ENCODE results near the gene PLCXD1.
A peak's percentile ranks its signal among the peaks of the same experiment; 100 is the strongest.
"Not testable (repeated sequence)": the region's sequence is repeated elsewhere in the genome, so short reads cannot be mapped to it uniquely, and the experiment has no call there.

PLCXD1 gene, protein sequence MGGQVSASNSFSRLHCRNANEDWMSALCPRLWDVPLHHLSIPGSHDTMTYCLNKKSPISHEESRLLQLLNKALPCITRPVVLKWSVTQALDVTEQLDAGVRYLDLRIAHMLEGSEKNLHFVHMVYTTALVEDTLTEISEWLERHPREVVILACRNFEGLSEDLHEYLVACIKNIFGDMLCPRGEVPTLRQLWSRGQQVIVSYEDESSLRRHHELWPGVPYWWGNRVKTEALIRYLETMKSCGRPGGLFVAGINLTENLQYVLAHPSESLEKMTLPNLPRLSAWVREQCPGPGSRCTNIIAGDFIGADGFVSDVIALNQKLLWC
- long read RNA-seq, full-length matches to known transcripts: 22 of 76 reads
- long read RNA-seq, partial matches to known transcripts: 11 of 76 reads
- long read RNA-seq, other reads (novel, unspliced or antisense): 43 of 76 reads

DNA sequence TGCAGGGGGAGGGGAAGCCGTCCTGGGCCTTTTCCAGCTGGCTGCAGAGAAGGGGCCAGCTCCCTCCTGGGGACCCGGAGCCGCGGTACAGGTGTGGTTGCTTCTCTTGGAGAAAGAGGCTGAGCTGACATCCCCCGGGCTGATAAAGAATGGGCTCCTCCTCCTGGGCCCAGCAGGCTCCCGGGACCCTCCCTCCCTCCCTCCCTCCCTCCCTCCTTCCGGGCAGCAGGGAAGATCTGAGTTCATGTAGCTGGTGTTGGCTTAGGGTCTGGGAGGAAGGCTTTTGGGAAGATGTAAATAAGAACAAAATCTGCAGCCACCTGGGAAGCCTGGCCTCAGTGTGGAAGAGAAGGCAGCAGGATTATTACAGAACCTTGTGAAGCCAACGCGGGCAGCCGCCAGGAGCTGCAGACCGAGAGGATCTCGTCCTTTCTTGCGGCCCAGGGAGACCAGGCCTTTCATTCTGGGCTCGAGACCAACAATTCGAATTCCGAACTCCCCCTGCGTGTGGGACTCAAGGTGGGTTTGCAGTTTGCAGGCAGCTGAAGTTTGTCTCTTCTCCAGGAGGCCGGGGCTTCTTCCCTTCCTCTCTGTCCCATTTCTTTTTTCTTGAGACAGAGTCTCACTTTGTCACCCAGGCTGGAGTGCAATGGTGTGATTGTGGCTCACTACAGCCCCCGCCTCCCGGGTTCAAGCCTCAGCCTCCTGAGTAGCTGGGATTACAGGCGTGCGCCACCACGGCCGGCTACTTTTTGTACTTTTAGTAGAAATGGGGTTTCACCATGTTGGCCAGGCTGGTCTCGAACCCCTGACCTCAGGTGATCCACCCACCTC is at the start of gene PLCXD1:
PLCXD1 (plus strand) TSS at position 216 of the 834 bp plus-strand sequence. CDS start 2,807 bp downstream, outside the sequence.
- Histone ChIP-seq H3K27me3 (ENCODE audit: insufficient read depth, poor library complexity, severe bottlenecking) (no peaks in the 10 kb centered on the region), H3K4me3 (replicated peaks; ENCODE audit: insufficient read depth, low read length) (no peak within 1 kb of the TSS), H3K27ac (replicated peaks) (peak within 1 kb of the TSS; percentile 82)
- peak in 1 of 2 experiments; percentile 35 for DNase-seq (ENCODE audit: low read depth in 1 of 2, low spot score in 1 of 2)
- TF ChIP-seq, protein P1, sequence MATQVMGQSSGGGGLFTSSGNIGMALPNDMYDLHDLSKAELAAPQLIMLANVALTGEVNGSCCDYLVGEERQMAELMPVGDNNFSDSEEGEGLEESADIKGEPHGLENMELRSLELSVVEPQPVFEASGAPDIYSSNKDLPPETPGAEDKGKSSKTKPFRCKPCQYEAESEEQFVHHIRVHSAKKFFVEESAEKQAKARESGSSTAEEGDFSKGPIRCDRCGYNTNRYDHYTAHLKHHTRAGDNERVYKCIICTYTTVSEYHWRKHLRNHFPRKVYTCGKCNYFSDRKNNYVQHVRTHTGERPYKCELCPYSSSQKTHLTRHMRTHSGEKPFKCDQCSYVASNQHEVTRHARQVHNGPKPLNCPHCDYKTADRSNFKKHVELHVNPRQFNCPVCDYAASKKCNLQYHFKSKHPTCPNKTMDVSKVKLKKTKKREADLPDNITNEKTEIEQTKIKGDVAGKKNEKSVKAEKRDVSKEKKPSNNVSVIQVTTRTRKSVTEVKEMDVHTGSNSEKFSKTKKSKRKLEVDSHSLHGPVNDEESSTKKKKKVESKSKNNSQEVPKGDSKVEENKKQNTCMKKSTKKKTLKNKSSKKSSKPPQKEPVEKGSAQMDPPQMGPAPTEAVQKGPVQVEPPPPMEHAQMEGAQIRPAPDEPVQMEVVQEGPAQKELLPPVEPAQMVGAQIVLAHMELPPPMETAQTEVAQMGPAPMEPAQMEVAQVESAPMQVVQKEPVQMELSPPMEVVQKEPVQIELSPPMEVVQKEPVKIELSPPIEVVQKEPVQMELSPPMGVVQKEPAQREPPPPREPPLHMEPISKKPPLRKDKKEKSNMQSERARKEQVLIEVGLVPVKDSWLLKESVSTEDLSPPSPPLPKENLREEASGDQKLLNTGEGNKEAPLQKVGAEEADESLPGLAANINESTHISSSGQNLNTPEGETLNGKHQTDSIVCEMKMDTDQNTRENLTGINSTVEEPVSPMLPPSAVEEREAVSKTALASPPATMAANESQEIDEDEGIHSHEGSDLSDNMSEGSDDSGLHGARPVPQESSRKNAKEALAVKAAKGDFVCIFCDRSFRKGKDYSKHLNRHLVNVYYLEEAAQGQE (IDR thresholded peaks at IDR 0.05; ENCODE audit: insufficient replicate concordance, low read depth): no peak
- TF ChIP-seq SPI1 (IDR thresholded peaks at IDR 0.05; ENCODE audit: borderline replicate concordance, low read depth) (no peak), GABPA (IDR thresholded peaks at IDR 0.05; ENCODE audit: low read depth) (no peak), POLR2AphosphoS5 (IDR thresholded peaks at IDR 0.05; ENCODE audit: low read depth) (no peak)
- TF ChIP-seq, protein P2, sequence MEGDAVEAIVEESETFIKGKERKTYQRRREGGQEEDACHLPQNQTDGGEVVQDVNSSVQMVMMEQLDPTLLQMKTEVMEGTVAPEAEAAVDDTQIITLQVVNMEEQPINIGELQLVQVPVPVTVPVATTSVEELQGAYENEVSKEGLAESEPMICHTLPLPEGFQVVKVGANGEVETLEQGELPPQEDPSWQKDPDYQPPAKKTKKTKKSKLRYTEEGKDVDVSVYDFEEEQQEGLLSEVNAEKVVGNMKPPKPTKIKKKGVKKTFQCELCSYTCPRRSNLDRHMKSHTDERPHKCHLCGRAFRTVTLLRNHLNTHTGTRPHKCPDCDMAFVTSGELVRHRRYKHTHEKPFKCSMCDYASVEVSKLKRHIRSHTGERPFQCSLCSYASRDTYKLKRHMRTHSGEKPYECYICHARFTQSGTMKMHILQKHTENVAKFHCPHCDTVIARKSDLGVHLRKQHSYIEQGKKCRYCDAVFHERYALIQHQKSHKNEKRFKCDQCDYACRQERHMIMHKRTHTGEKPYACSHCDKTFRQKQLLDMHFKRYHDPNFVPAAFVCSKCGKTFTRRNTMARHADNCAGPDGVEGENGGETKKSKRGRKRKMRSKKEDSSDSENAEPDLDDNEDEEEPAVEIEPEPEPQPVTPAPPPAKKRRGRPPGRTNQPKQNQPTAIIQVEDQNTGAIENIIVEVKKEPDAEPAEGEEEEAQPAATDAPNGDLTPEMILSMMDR (IDR thresholded peaks at IDR 0.05; ENCODE audit: insufficient read depth, low read length): no peak

DNA sequence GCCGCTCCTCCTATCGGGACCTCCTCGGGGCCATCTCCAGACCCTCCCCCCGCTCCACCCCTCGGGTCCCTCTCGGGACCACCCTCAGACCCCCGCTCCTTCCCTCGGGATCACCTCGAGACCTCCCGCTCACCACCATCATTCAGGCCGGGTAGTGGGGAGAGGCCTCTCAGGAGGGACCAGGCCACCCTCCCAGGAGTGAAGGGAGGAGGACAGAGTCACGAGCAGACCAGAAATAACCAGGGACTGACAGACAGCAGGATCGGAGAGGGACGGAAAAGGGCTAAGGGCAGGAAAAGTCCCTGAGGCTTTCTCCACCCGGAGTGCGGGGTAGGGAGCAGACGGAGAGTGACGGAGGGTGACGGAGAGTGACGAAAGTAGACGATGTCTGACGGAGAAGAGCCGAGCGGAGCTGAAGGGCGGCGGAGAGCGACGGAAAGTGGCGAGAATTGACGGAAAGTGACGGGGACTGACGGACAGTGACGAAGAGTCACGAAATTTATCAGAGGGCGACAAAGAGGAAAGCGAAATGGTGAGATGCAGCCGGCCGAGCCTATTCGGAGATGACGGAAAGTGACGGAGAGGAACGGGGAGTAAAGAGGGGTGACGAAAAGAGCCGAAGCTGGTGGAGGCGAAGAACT is 49.4 kb upstream of the PLCXD1 start:
- not testable (repeated sequence) for DNase-seq (ENCODE audit: low read depth in 1 of 2, low spot score in 1 of 2); H3K4me3 ChIP-seq (replicated peaks; ENCODE audit: insufficient read depth, low read length); H3K27ac ChIP-seq (replicated peaks); H3K27me3 ChIP-seq (ENCODE audit: insufficient read depth, poor library complexity, severe bottlenecking)

DNA sequence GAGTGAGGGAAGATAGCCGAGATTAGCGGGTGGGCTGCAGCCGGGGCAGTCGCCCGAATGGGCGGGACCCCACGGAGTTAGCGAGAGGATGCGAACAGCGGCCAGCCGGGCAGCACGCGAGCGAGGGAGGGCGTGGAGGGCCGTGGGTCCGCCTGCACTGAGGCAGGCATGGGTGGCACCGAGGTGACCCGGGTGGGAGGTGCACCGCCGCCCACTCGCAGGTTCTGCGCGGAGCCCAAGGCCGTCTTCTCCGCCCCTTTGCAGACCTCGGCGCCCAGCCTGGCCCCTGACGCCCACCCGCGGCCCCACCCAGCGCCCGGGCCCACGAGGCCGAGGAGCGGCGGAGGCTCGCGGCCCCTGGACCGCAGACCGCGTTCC is 48.9 kb upstream of the PLCXD1 start:
- not testable (repeated sequence) for H3K4me3 ChIP-seq (replicated peaks; ENCODE audit: insufficient read depth, low read length); H3K27ac ChIP-seq (replicated peaks); DNase-seq (ENCODE audit: low read depth in 1 of 2, low spot score in 1 of 2); H3K27me3 ChIP-seq (ENCODE audit: insufficient read depth, poor library complexity, severe bottlenecking)

DNA sequence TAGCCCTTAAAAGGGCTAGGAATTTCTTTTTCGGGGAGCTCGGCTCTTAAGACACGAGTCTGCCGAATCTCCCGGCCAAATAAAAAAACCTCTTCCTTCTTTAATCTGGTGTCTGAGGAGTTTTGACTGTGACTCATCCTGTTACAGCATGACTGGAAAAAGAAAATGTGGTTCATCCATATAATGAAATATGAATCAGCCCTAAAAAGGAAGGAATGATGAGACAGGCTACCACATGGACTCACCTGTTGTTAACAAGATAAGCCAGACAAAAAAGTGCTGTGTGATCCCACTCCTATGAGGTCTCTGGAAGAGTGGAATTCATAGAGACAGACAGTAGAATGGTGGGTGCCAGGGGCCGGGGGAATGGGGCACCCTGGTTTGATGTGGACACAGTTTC is 45.0 kb upstream of the PLCXD1 start:
- H3K27me3 ChIP-seq (ENCODE audit: insufficient read depth, poor library complexity, severe bottlenecking); H3K27ac ChIP-seq (replicated peaks); DNase-seq (ENCODE audit: low read depth in 1 of 2, low spot score in 1 of 2); H3K4me3 ChIP-seq (replicated peaks; ENCODE audit: insufficient read depth, low read length): not testable (repeated sequence)

DNA sequence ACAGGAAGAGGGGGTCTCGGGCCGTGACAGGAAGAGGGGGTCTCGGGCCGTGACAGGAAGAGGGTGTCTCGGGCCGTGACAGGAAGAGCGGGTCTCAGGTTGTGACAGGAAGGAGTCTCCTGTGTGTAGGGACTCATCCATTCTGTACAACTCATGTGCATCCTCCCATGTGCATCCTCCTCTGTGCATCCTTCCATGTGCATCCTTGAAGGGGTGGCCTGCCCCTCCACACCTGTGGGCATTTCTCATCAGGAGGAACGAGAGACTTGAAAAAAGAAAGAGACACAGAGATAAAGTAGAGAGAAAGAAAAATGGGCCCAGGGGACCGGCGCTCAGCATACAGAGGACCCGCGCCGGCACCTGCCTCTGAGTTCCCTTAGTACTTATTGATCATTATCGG is 30.2 kb upstream of the PLCXD1 start:
- TF ChIP-seq GABPA (IDR thresholded peaks at IDR 0.05; ENCODE audit: low read depth) (no peak), POLR2AphosphoS5 (IDR thresholded peaks at IDR 0.05; ENCODE audit: low read depth) (no peak), SPI1 (IDR thresholded peaks at IDR 0.05; ENCODE audit: borderline replicate concordance, low read depth) (no peak)
- TF ChIP-seq, protein P1 (IDR thresholded peaks at IDR 0.05; ENCODE audit: insufficient replicate concordance, low read depth): no peak
- TF ChIP-seq, protein P2 (IDR thresholded peaks at IDR 0.05; ENCODE audit: insufficient read depth, low read length): no peak
- no peak for DNase-seq (ENCODE audit: low read depth in 1 of 2, low spot score in 1 of 2)
- Histone ChIP-seq H3K4me3 (replicated peaks; ENCODE audit: insufficient read depth, low read length) (no peak overlapping the region), H3K27ac (replicated peaks) (no peak overlapping the region), H3K27me3 (ENCODE audit: insufficient read depth, poor library complexity, severe bottlenecking) (no peaks in the 10 kb centered on the region)

Data from HL-60 (cell line).